ENCODE results near the gene SNX24. TPM values are rescaled to one million over a fixed set of nuclear protein-coding genes. Genes with fewer than 3 reads are reported as not detected.

SNX24 gene
- total and polyA plus RNA-seq, 2 of the 4 experiments (the other 2 are of a cell fraction): 13.8 to 15.0 TPM

GRCh38 chr5:122924719-122925395, 79.4 kb downstream of the SNX24 start:
- ATAC-seq (ENCODE audit: low read depth) (no peak), DNase-seq (no peak)
- no TSS peak for BruUV-seq (replicated peaks)
- WGBS, 2 experiments (ENCODE audit: extremely low coverage in 2 of 2, insufficient read length in 1 of 2): 83 to 100% methylated on average over 1 to 2 of the region's 4 CpGs
- peaks cover 8% of the 10 kb centered on the region; the same call in 1 of the 2 replicates for H4K20me1 ChIP-seq (ENCODE audit: insufficient read depth, low read length)
- H4K91ac ChIP-seq (ENCODE audit: insufficient read depth, low read depth, low read length): no peak overlapping the region
- H2AK5ac ChIP-seq (ENCODE audit: low read depth, low read length): no peak overlapping the region
- no peak overlapping the region for H2BK15ac ChIP-seq (ENCODE audit: low read depth, low read length)
- H3K9me1 ChIP-seq (ENCODE audit: insufficient read depth, low read length): no peaks in the 10 kb centered on the region
- no peak overlapping the region for H3K9ac ChIP-seq (ENCODE audit: low read depth, low read length)
- H2BK20ac ChIP-seq (ENCODE audit: low read depth, low read length): no peak overlapping the region
- H3K4me2 ChIP-seq (ENCODE audit: low read depth, low read length): no peak overlapping the region
- H3K27ac ChIP-seq (ENCODE audit: insufficient read depth, low read length): no peak overlapping the region
- H3K4me3 ChIP-seq (ENCODE audit: insufficient read depth, low read depth, low read length): no peak overlapping the region
- H2AFZ ChIP-seq (replicated peaks; ENCODE audit: low read length, poor library complexity): no peak overlapping the region
- dilution Hi-C loops (cut with HindIII; ENCODE audit: low sequenced_read_pairs, unreplicated experiment) (no loop called here), intact Hi-C loops (cut with micrococcal nuclease) (no loop called here), in situ Hi-C loops (cut with MboI; ENCODE audit: low sequenced_read_pairs) (no loop called here)
- TF ChIP-seq CTCF (conservative IDR thresholded peaks at IDR 0.05; ENCODE audit: low read depth, low read length) (no peak), POLR2A (IDR thresholded peaks at IDR 0.05; ENCODE audit: low read depth, low read length) (no peak), CEBPB (IDR thresholded peaks at IDR 0.05; ENCODE audit: low read depth, low read length) (no peak), BHLHE40 (IDR thresholded peaks at IDR 0.05; ENCODE audit: low read depth, low read length) (no peak), FOS (IDR thresholded peaks at IDR 0.05; ENCODE audit: low read depth, low read length) (no peak), NFE2L2 (IDR thresholded peaks at IDR 0.05; ENCODE audit: low read depth, low read length) (no peak), MAZ (IDR thresholded peaks at IDR 0.05; ENCODE audit: borderline replicate concordance, low read depth, low read length) (no peak), USF2 (IDR thresholded peaks at IDR 0.05; ENCODE audit: low read depth, low read length) (no peak), RAD21 (IDR thresholded peaks at IDR 0.05; ENCODE audit: low read length) (no peak)
- TF ChIP-seq, protein P1, sequence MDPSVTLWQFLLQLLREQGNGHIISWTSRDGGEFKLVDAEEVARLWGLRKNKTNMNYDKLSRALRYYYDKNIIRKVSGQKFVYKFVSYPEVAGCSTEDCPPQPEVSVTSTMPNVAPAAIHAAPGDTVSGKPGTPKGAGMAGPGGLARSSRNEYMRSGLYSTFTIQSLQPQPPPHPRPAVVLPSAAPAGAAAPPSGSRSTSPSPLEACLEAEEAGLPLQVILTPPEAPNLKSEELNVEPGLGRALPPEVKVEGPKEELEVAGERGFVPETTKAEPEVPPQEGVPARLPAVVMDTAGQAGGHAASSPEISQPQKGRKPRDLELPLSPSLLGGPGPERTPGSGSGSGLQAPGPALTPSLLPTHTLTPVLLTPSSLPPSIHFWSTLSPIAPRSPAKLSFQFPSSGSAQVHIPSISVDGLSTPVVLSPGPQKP (IDR thresholded peaks at IDR 0.05; ENCODE audit: borderline replicate concordance, low read depth, low read length): no peak
- no peak overlapping the region for H3K56ac ChIP-seq (ENCODE audit: extremely low read depth, insufficient read depth, low read length)
- POLR2A ChIA-PET (ENCODE audit: unreplicated experiment): no interaction called here
- H2BK5ac ChIP-seq (ENCODE audit: low read depth, low read length, poor library complexity, severe bottlenecking): no peak overlapping the region
- H3K14ac ChIP-seq (replicated peaks; ENCODE audit: low read depth, low read length): no peak overlapping the region
- no peaks in the 10 kb centered on the region for H3K27me3 ChIP-seq (ENCODE audit: control insufficient read depth, insufficient read depth, low read length)
- H3K4ac ChIP-seq (ENCODE audit: low read depth, low read length): no peak overlapping the region
- H4K8ac ChIP-seq (ENCODE audit: low read depth in 2 of 2, low read length in 2 of 2): no peak overlapping the region
- H3K4me1 ChIP-seq (ENCODE audit: control insufficient read depth, insufficient read depth, low read length): 0 out of 2 replicates have a peak, but pooled peaks cover 1% of the 10 kb centered on the region
- no peak overlapping the region for H3K23ac ChIP-seq (ENCODE audit: low read depth, low read length)
- H3K9me3 ChIP-seq (ENCODE audit: control insufficient read depth, insufficient read depth, low read length): no peaks in the 10 kb centered on the region
- H4K5ac ChIP-seq (ENCODE audit: low read depth, low read length): no peak overlapping the region
- H2BK120ac ChIP-seq (ENCODE audit: low read depth, low read length): no peak overlapping the region
- no peaks in the 10 kb centered on the region for H3K36me3 ChIP-seq (ENCODE audit: control insufficient read depth, insufficient read depth, low read length)
- CTCF ChIA-PET: interaction anchor here (0.7 kb wide), 1 partner anchor 80 kb away, joined by 3 read pairs; the partner anchor contains the start of gene SNX24
- no peak overlapping the region for H3K18ac ChIP-seq (ENCODE audit: low read depth, low read length)
- H3K79me1 ChIP-seq (ENCODE audit: low read depth in 1 of 2, low read length in 2 of 2): peaks cover 6 to 8% of the 10 kb centered on the region in 2 experiments; a peak in 3 of 4 replicates
- H2AK9ac ChIP-seq (replicated peaks; ENCODE audit: low read depth, low read length, poor library complexity): no peak overlapping the region
